Sigmoid colon (tissue), 7 donors: ENCODE measurements around the gene CSNK1A1. TPM values are rescaled to one million over a fixed set of nuclear protein-coding genes. Genes with fewer than 3 reads are reported as not detected.

Experiments
- DNase-seq: peaks from one replicate; pipeline ENCODE4 v3.0.0-alpha.2; 2019
- H3K27ac ChIP-seq, 4 donors: fragments of 200-600 bp; sonication (generic); one replicate each; pipeline ENCODE4 v1.5.1; 2016 to 2019; ENCODE audit warnings: mild to moderate bottlenecking in 1 of 4
- H3K27me3 ChIP-seq, 3 donors: fragments of 200-600 bp; sonication (generic); one replicate each; pipeline ENCODE4 v1.5.1; 2019; ENCODE audit warnings: mild to moderate bottlenecking in 1 of 3
- H3K36me3 ChIP-seq, 4 donors: fragments of 200-600 bp; sonication (generic); one replicate each; pipeline ENCODE4 v1.5.1; 2016 to 2019
- H3K4me1 ChIP-seq, 4 donors: fragments of 200-600 bp; sonication (generic); one replicate each; pipeline ENCODE4 v1.5.1; 2017 to 2019
- H3K4me3 ChIP-seq, 4 donors: fragments of 200-600 bp; sonication (generic); one replicate each; pipeline ENCODE4 v1.5.1; 2017 to 2019; ENCODE audit warnings: mild to moderate bottlenecking in 2 of 4, moderate library complexity in 1 of 4
- H3K9me3 ChIP-seq, 4 donors: fragments of 200-600 bp in 3 of 4; sonication (generic) in 3 of 4; one replicate each; pipeline versions ENCODE4 v1.5.1 to v1.6.1; 2013 to 2019
- CTCF ChIP-seq, 4 experiments: fragments of 450-650 bp in 3 of 4; fragments of 200-600 bp in 1 of 4; IDR thresholded peaks; one replicate each; pipeline ENCODE4 v1.5.1; 2016 to 2019; ENCODE audit warnings: antibody characterized with exemption in 4 of 4, mild to moderate bottlenecking in 3 of 4, moderate library complexity in 2 of 4
- EP300 ChIP-seq, 4 donors: sonication (generic); formaldehyde crosslinking; IDR thresholded peaks; one replicate each; pipeline ENCODE4 v1.6.1; 2017; ENCODE audit warnings: antibody characterized with exemption in 4 of 4
- POLR2A ChIP-seq, 2 donors: fragments of 450-650 bp; IDR thresholded peaks; one replicate each; pipeline ENCODE4 v1.6.1; 2016; ENCODE audit warnings: antibody characterized with exemption in 2 of 2, mild to moderate bottlenecking in 2 of 2, moderate library complexity in 2 of 2
- POLR2AphosphoS5 ChIP-seq, 4 donors: sonication (generic); formaldehyde crosslinking; IDR thresholded peaks; one replicate each; pipeline ENCODE4 v1.6.1; 2017; ENCODE audit warnings: antibody characterized with exemption in 4 of 4
- WGBS, 2 donors: extraction: QIAGEN DNeasy Blood & Tissue Kit; methylation state at CpG; one replicate each; pipeline ENCODE4 v1.1.7; 2013; 5-methylcytosine and 5-hydroxymethylcytosine counted together
- intact Hi-C: fragments of 100-400 bp; cut with DNase I; formaldehyde crosslinking; loops from one replicate; pipeline ENCODE4 v1.15.1; 2023
- polyA plus RNA-seq, 3 donors: library from polyadenylated mRNA; stranded (reverse); fragments of 200-250 nt; gene quantifications; one replicate each; pipeline ENCODE4 v1.2.3, GENCODE V29; 2013
- total RNA-seq, 4 donors: library from RNA; depleted of rRNA; stranded (reverse); fragments of >200 nt; gene quantifications; one replicate each; pipeline ENCODE4 v1.1.0, GENCODE V29; 2016
- donor health status: healthy with polysubstance abuse.
- donor health status: Bipolar disorder and iron deficiency.
- donor health status: healthy.

The CSNK1A1 gene
- total and polyA plus RNA-seq, 7 donors, result 85.3 to 298 (median 214) TPM

- WGBS, 2 donors, result 81 to 84% methylated on average over 16 of the region's 16 CpGs
- TF ChIP-seq EP300 (IDR thresholded peaks at IDR 0.05), result no peak
- peak; percentile 10 to 77 (median 65) for TF ChIP-seq POLR2AphosphoS5 (IDR thresholded peaks at IDR 0.05)
- Histone ChIP-seq H3K9me3 (no peaks in the 10 kb centered on the region), H3K27ac (peak overlapping the region; percentile 86 to 98 (median 90)), H3K4me1 (peaks cover 0 to 90% (median 82%) of the 10 kb centered on the region in 4 donors), H3K27me3 (no peaks in the 10 kb centered on the region), H3K36me3 (no peaks in the 10 kb centered on the region), H3K4me3 (no peak overlapping the region)
- intact Hi-C loops, result no loop called here
- DNase-seq, result peak; percentile 93
These were observed 98.3 kb downstream of the CSNK1A1 start for GRCh38 chr5:149452665-149453617.

- peak; percentile 77 for DNase-seq
- intact Hi-C loops, result no loop called here
- Histone ChIP-seq H3K27ac (peak overlapping the region; percentile 86 to 98 (median 90)), H3K4me1 (peaks cover 0 to 91% (median 85%) of the 10 kb centered on the region in 4 donors), H3K4me3 (no peak overlapping the region), H3K36me3 (no peaks in the 10 kb centered on the region), H3K27me3 (no peaks in the 10 kb centered on the region), H3K9me3 (no peaks in the 10 kb centered on the region)
- TF ChIP-seq EP300 (IDR thresholded peaks at IDR 0.05) (no peak), POLR2AphosphoS5 (IDR thresholded peaks at IDR 0.05) (peak; percentile 38 to 61 (median 54)), POLR2A (IDR thresholded peaks at IDR 0.05) (no peak), CTCF (IDR thresholded peaks at IDR 0.05) (no peak)
- 15 to 39% methylated on average over 11 of the region's 11 CpGs for WGBS, 2 donors
These were observed 99.1 kb downstream of the CSNK1A1 start for GRCh38 chr5:149452007-149452664.

DNA sequence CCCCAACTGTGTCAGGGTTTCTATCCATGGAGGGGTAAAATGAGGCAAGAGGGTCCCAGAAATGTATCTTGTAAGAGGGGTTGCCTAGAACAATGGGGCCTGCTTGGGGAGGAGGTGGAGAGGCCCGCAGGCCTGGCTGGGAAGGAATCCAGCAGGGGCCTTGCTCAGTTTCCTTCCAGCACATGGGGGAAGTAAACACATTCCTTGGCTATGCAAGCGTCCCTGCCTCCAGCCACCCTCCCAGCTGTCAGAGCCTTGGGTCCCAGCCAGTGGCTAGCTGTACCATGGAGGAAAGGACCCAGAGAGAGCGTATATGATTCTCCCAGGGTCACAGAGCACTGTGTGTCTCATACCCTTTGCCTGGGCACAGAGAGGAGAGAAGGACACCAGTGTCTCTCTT is 101.0 kb downstream of the CSNK1A1 start:
- no peaks in the 10 kb centered on the region for H3K36me3 ChIP-seq
- H3K9me3 ChIP-seq, result no peaks in the 10 kb centered on the region
- peaks cover 0 to 92% (median 79%) of the 10 kb centered on the region in 4 donors for H3K4me1 ChIP-seq
- 58 to 61% methylated on average over 3 of the region's 3 CpGs for WGBS, 2 donors
- H3K27ac ChIP-seq, result peak overlapping the region; percentile 86 to 98 (median 90)
- intact Hi-C loops, result no loop called here
- TF ChIP-seq CTCF (IDR thresholded peaks at IDR 0.05) (no peak), POLR2AphosphoS5 (IDR thresholded peaks at IDR 0.05) (peak; percentile 30 to 82 (median 70)), EP300 (IDR thresholded peaks at IDR 0.05) (peak in 1 of 4 donors; percentile 14), POLR2A (IDR thresholded peaks at IDR 0.05) (no peak)
- no peak overlapping the region for H3K4me3 ChIP-seq
- DNase-seq, result peak; percentile 93
- no peaks in the 10 kb centered on the region for H3K27me3 ChIP-seq

- no peak for DNase-seq
- 63 to 79% methylated on average over 7 of the region's 7 CpGs for WGBS, 2 donors
- H3K4me1 ChIP-seq, result peaks cover 0 to 95% (median 87%) of the 10 kb centered on the region in 4 donors
These were observed 102.2 kb downstream of the CSNK1A1 start for GRCh38 chr5:149448831-149449714.

More at GRCh38 chr5:149448831-149449714, 102.2 kb downstream of the CSNK1A1 start:
- no peaks in the 10 kb centered on the region for H3K36me3 ChIP-seq
- H3K27me3 ChIP-seq, result no peaks in the 10 kb centered on the region
- H3K9me3 ChIP-seq, result no peaks in the 10 kb centered on the region
- TF ChIP-seq EP300 (IDR thresholded peaks at IDR 0.05) (no peak), CTCF (IDR thresholded peaks at IDR 0.05) (peak in 3 of 4 experiments; percentile 16 to 29 (median 28))
- H3K27ac ChIP-seq, result peak overlapping the region; percentile 86 to 98 (median 90)
- intact Hi-C loops, result no loop called here
- no peak overlapping the region for H3K4me3 ChIP-seq
